A549 treated with Mapracorat at 1 μM for 4 hours (cell line): Measurements from ENCODE around the gene RASSF7. TPM values are rescaled to one million over a fixed set of nuclear protein-coding genes. Genes with fewer than 3 reads are reported as not detected.

Source experiments
- total RNA-seq: library from RNA; stranded (reverse); fragments of 200-300 nt; extraction: Qiagen RNA extraction; gene quantifications from 5 replicates; pipeline ENCODE4 v1.2.3, GENCODE V29; 2022

Gene RASSF7
- total RNA-seq, result 39.7 to 54.5 TPM (median 51.0 TPM) in 5 replicates

DNA sequence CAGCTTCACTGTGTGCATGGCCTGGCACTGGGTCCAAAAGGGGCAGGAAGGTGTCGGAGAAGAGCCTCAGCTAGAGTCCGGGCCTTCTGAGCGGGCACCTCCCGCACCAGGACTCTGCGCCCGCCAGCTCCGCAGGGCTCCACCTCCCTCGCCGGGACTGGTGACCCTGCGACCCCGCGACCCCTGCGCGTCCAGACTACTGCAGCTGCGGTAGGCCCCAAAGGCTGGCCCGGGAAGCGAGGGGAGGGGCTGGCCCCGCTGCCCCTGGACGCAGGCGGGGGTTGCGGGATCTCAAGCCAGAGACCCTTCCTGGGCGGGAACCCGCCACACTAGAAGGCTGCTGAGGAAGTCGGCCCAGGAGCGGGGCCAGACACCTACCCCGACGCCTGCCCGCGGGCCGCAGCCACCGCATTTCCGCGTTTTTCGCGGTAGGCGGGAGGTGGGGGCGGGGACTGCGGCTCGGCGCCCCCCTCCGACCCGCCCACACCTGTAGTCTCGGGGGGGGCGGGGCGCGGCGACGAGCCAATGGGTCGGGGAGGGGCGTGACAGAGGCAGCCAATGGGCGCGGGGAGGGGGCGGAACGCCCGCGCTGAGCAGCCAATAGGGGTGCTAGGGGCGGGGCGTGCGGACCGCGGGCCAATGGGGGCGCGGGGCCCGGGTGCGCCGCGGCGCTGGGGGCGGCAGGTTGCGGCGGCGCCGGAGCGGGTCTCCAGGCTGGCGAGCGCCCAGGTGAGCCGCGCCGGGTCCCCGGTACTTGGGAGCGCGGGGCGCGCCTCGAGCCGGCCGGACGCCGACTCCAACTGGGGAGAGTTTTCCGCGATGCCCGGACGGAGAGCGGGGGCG lies at the start of gene RASSF7, which contains the start of gene LMNTD2:
Gene RASSF7, plus strand, starts transcription at position 666 of the 843 bp plus-strand sequence. CDS start 799 bp downstream, outside the sequence.
Gene LMNTD2, minus strand, starts transcription at position 434 of the 843 bp plus-strand sequence. Its CDS starts 22 bp downstream, at position 412.

GRCh38 chr11:535519-536454 lies 25.0 kb upstream of the RASSF7 start, which contains the start of gene HRAS:
HRAS (minus strand) TSS chr11:535576.

DNA sequence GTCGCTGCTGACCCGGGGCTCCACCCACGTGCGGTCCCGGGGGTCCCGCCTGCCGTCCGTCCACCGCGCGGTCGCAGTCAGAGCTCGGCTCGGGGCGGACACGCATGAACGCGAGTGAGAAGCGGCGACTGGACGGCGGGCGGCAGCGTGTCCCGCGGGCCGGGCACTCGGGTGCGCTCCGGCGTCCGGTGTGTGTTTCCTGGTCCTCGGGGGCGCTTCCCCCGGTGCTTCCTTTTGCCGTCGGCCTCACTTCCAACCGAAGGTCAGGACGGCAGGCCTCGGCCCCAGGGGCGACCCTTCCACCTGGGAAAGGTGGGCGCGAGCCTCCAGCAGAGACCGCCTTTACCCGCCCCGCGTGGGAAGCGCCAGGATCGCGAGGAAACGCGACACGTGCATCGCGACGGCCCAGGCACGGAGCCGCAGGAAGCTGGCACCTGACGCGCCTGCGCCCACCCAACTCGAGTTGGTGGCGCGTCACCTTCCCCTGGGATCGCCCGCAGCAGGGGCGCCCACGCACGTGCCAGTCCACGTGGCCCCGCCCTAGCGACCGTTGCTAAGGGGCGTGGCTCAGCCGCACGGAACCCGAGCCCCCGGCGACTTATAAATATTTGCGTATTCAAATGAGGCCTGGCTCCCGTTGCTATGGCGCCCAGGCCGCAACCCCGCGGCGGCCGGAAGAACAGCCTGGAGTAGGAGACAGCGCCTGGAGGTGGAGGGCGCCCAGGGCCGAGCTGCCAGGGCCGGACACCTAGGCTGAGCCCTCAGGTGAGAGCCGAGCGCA lies 23.7 kb upstream of the RASSF7 start, which contains the start of gene LRRC56:
Gene LRRC56, plus strand, starts transcription at position 687 of the 781 bp plus-strand sequence. CDS start 3,158 bp downstream, outside the sequence.

DNA sequence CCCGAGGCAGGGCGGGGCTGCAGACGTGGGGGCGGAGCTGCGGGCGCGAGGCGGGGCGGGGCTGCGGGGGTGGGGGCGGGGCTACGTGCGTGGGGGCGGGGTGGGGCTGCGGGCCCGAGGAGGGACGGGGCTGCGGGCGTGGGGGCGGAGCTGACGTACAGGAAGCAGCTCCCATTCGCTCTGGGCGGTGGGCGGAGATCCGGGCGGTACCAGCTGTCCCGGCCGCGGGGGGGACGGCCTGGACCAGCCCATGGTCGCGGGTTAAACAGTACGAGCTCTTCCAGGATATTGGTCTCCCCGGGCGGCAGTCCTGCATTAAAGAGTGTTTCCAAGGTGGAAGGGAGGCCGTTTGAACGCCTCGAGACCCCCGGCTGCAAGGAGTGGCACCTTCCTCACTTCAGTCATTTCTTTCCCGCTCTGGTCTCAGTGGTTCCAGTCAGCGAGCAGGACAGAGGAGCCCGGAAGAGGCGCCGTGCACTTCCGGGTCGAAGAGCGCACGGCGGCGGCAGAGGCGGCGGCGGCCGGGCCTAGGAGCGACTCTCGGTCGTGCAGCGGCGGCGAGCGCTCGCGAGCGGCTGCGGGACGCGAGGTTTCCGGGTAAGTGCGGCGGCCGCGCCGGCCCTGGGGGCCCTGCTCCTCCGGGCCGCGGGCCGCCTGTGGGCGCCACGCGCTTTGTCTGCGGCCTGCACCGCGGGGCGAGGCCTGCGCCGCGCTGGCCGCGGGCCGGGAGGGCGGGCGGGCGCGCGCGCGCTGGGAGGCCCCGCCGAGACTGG lies 15.4 kb downstream of the RASSF7 start, which contains the start of gene PHRF1:
Gene PHRF1, plus strand, starts transcription at position 475 of the 773 bp plus-strand sequence. CDS start 5,043 bp downstream, outside the sequence.

Other genes starting within 250 kb of the RASSF7 start
- 0.36 to 0.80 TPM (median 0.52 TPM) in 5 replicates for gene IFITM1, start 246.9 kb upstream of the RASSF7 start, total RNA-seq
- gene IFITM3, start 240.1 kb upstream of the RASSF7 start, total RNA-seq, result 23.0 to 37.6 TPM (median 29.5 TPM) in 5 replicates
- gene B4GALNT4, start 191.5 kb upstream of the RASSF7 start, total RNA-seq, result 11.8 to 23.3 TPM (median 18.8 TPM) in 5 replicates
- gene PKP3, start 166.8 kb upstream of the RASSF7 start, total RNA-seq, result 24.1 to 42.6 TPM (median 38.1 TPM) in 5 replicates
- gene SIGIRR, start 146.0 kb upstream of the RASSF7 start, total RNA-seq, result 62.5 to 93.9 TPM (median 85.8 TPM) in 5 replicates
- gene ANO9, start 119.0 kb upstream of the RASSF7 start, total RNA-seq, result 0.64 to 1.3 TPM (median 0.88 TPM) in 5 replicates
- gene PTDSS2, start 110.7 kb upstream of the RASSF7 start, total RNA-seq, result 33.8 to 48.0 TPM (median 43.2 TPM) in 5 replicates
- gene RNH1, start 53.7 kb upstream of the RASSF7 start, total RNA-seq, result 130 to 184 TPM (median 173 TPM) in 5 replicates
- 109 to 168 TPM (median 154 TPM) in 5 replicates for gene HRAS, start 25.4 kb upstream of the RASSF7 start, total RNA-seq
- 0.54 to 1.1 TPM (median 0.72 TPM) in 5 replicates for gene LRRC56, start 23.4 kb upstream of the RASSF7 start, total RNA-seq
- gene LMNTD2, start 232 bp upstream of the RASSF7 start, total RNA-seq, result 2.0 to 3.0 TPM (median 2.7 TPM) in 5 replicates
- gene PHRF1, start 15.5 kb downstream of the RASSF7 start, total RNA-seq, result 26.6 to 36.8 TPM (median 36.2 TPM) in 5 replicates
- 5.0 to 7.9 TPM (median 6.0 TPM) in 5 replicates for gene IRF7, start 55.0 kb downstream of the RASSF7 start, total RNA-seq
- 0.06 to 0.26 TPM (median 0.18 TPM) in 4 of 5 replicates, not detected in the other for gene CDHR5, start 64.0 kb downstream of the RASSF7 start, total RNA-seq
- not detected in 5 replicates for gene SCT, start 66.2 kb downstream of the RASSF7 start, total RNA-seq
- 0.09 to 0.64 TPM (median 0.32 TPM) in 5 replicates for gene DRD4, start 76.3 kb downstream of the RASSF7 start, total RNA-seq
- gene DEAF1, start 134.3 kb downstream of the RASSF7 start, total RNA-seq, result 24.1 to 34.9 TPM (median 32.0 TPM) in 5 replicates
- 7.6 to 12.4 TPM (median 8.4 TPM) in 5 replicates for gene TMEM80, start 134.8 kb downstream of the RASSF7 start, total RNA-seq
- gene EPS8L2, start 145.3 kb downstream of the RASSF7 start, total RNA-seq, result 68.5 to 140 TPM (median 124 TPM) in 5 replicates
- gene TALDO1, start 186.5 kb downstream of the RASSF7 start, total RNA-seq, result 389 to 446 TPM (median 405 TPM) in 5 replicates
- gene GATD1, start 216.5 kb downstream of the RASSF7 start, total RNA-seq, result 34.1 to 52.3 TPM (median 47.9 TPM) in 5 replicates
- gene CEND1, start 229.1 kb downstream of the RASSF7 start, total RNA-seq, result 1.9 to 2.7 TPM (median 2.2 TPM) in 5 replicates
- gene SLC25A22, start 237.3 kb downstream of the RASSF7 start, total RNA-seq, result 21.8 to 38.2 TPM (median 32.3 TPM) in 5 replicates
- 9.5 to 16.4 TPM (median 14.6 TPM) in 5 replicates for gene PIDD1, start 244.3 kb downstream of the RASSF7 start, total RNA-seq
- 1,691 to 2,493 TPM (median 2,369 TPM) in 5 replicates for gene RPLP2, start 249.0 kb downstream of the RASSF7 start, total RNA-seq